Adipocyte (in vitro differentiated cells): ENCODE data around the gene DENND10.
"Not testable (repeated sequence)": the region's sequence is repeated elsewhere in the genome, so short reads cannot be mapped to it uniquely, and the experiment has no call there.

Experiments
- DNase-seq: peaks from one replicate; pipeline ENCODE4 v3.0.0-alpha.2; 2015; ENCODE audit warnings: low read depth
- H3K27me3 ChIP-seq: replicated peaks from 2 replicates; pipeline ENCODE4 v1.7.0; 2013; ENCODE audit warnings: mild to moderate bottlenecking, low read length, moderate library complexity; ENCODE audit not compliant: control insufficient read depth, insufficient read depth
- H3K36me3 ChIP-seq: 2 replicates; pipeline ENCODE4 v1.7.0; 2013; ENCODE audit warnings: low read length, mild to moderate bottlenecking, moderate library complexity; ENCODE audit not compliant: control insufficient read depth, insufficient read depth, severe bottlenecking
- H3K4me1 ChIP-seq: 2 replicates; pipeline ENCODE4 v1.7.0; 2013; ENCODE audit warnings: mild to moderate bottlenecking, low read length, moderate library complexity; ENCODE audit not compliant: control insufficient read depth, insufficient read depth
- H3K4me3 ChIP-seq: 2 replicates; pipeline ENCODE4 v1.7.0; 2013; ENCODE audit warnings: mild to moderate bottlenecking, low read length, moderate library complexity
- H3K9ac ChIP-seq: 2 replicates; pipeline ENCODE4 v1.7.0; 2013; ENCODE audit warnings: mild to moderate bottlenecking, low read length, moderate library complexity
- H3K9me3 ChIP-seq: 2 replicates; pipeline ENCODE4 v1.7.0; 2013; ENCODE audit warnings: mild to moderate bottlenecking, low read length, moderate library complexity; ENCODE audit not compliant: control insufficient read depth

The DENND10 gene

DNA sequence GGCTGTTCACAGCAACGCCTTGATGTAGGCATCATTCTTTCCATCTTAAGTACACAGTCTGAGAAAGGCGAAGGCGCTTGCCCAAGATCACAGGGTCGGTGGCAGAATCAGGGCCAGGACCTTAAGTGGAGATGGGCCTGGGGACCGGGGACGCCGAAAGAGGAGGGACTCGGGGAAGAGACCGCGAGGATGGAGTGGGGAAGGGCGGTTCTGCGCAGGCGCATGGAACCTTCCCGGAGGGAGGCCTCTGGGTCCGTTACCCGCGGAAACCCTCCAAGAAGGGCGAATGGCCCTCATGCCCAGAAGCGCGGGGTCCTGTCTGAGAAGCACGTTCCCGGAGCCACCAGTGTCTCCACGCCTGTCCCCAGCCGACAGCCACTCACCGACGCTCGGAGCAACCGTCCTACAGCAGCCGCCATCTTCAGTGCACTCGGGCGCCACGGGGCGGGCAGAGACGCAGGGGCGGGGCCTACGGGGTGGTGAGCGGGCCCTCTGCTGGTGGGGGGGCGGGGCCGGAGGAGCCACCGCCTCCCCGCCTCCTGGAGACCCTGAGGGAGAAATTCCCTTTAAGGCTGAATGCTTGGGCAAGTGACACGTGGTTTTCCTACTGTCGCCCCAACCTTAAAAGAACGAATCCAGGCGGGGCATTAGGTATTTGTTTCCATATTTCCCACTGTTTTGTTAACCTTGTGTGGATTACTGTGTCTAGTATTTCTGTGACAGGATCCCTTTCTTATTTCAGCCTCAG lies 74.6 kb downstream of the DENND10 start, which contains the start of gene PRDX3:
Gene PRDX3 (minus strand): TSS at position 441 of the 748 bp plus-strand sequence. CDS start 22 bp downstream, at position 419.
- Histone ChIP-seq H3K36me3 (peaks cover 13% of the 10 kb centered on the region), H3K4me1 (peaks cover 28% of the 10 kb centered on the region), H3K9ac (peak within 1 kb of the TSS; percentile 92), H3K9me3 (no peaks in the 10 kb centered on the region), H3K4me3 (peak within 1 kb of the TSS; percentile 96), H3K27me3 (no peaks in the 10 kb centered on the region)
- DNase-seq: peak; percentile 98

DNA sequence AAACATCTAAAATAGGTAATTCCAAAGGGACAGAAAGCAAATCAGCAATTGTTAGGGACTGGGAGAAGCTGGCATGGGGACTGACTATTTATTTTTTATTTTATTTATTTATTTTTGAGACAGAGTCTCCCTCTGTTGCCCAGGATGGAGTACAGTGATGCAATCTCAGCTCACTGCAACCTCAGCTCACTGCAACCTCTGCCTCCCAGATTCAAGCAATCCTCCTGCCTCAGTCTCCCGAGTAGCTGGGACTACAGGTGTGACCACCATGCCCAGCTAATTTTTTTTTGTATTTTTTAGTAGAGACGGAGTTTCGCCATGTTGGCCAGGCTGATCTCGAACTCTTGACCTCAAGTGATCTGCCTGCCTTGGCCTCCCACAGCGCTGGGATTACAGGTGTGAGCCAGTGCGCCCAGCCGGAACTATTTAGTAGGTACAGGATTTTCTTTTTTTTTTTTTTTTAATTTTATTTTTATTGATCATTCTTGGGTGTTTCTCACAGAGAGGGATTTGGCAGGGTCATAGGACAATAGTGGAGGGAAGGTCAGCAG lies 77.0 kb downstream of the DENND10 start:
- H3K9me3 ChIP-seq, H3K36me3 ChIP-seq, H3K4me3 ChIP-seq, DNase-seq, H3K9ac ChIP-seq, H3K27me3 ChIP-seq: not testable (repeated sequence)
- H3K4me1 ChIP-seq: peaks cover 24% of the 10 kb centered on the region

DNA sequence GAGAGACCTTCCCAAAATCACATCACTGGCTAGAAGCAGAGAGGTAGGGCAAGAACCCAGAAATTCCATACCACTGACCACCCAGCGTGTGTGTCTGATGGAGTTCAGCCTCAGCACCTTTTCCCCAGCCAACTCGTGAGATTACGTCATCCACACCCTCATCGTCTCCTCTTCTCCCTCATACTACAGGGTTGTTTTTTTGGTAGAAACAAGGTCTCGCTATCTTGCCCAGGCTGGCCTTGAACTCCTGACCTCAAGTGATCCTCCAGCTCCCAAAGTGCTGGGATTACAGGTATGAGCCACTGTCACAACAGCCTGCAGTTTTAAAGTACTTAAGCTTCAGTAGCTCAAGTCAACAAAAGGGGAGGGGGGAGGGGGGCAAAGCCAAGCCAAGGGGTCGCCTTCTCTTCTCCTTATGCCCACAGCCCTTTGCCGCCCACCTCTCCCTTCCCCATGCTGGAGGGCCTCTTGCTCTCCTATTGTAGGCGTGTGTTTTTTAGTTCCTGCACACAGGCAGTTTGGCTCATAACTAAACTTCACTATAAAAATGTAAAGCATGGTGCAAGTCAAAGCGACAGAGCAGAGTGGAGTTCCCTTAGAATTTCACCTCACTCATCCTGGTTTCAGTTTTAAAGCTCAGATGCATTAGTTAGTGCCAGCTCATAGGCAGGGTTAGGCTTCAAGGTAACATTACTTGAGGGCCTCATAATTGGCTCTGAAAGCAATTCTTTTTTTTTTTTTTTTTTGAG lies 79.9 kb downstream of the DENND10 start:
- peaks cover 4% of the 10 kb centered on the region for H3K4me1 ChIP-seq
- no peaks in the 10 kb centered on the region for H3K9me3 ChIP-seq
- no peaks in the 10 kb centered on the region for H3K27me3 ChIP-seq
- no peaks in the 10 kb centered on the region for H3K36me3 ChIP-seq
- no peak for DNase-seq
- no peak overlapping the region for H3K9ac ChIP-seq
- H3K4me3 ChIP-seq: no peak overlapping the region
